Measurements from ENCODE around the gene DYNC1H1.

DYNC1H1 gene

DNA sequence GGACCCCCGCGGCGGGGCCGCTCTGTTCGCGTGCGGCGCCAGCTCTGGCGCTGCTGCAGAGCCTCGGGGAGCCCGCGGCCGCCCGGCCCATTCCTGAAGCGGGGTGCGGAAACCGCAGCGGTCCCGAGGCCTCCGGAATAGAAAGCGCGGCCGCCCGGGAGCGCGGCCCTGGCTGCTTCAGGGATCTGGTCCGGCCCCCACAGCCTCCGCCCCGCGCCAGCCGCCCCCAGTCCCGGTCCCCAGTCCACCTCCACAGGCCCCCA is 122.3 kb downstream of the DYNC1H1 start:
- peaks cover 8% of the 10 kb centered on the region; the same call in 1 of the 2 replicates for H3K4me1 ChIP-seq (ENCODE audit: control insufficient read depth, insufficient read depth, low read length)
- peak overlapping the region; percentile 89 for H3K4me3 ChIP-seq (ENCODE audit: low read depth, low read length)
- H3K9me3 ChIP-seq (ENCODE audit: control insufficient read depth, insufficient read depth, low read depth, low read length), result no peaks in the 10 kb centered on the region
- ChIA-PET CTCF (interaction anchor here (0.6 kb wide), 1 partner anchor 379 kb away, joined by 3 read pairs; no protein-coding TSS in a partner anchor), POLR2A (interaction anchor here (0.9 to 1.4 kb wide), 3 partner anchors 9 to 228 kb away, joined by 3 to 6 read pairs (median 4); no protein-coding TSS in a partner anchor)
- H3K36me3 ChIP-seq (ENCODE audit: control insufficient read depth in 2 of 2, insufficient read depth in 1 of 2, low read length in 2 of 2), result peaks cover 27 to 47% of the 10 kb centered on the region in 2 experiments
- peak overlapping the region; percentile 98 for H3K27ac ChIP-seq (ENCODE audit: extremely low read depth, low read depth, low read length)
- TF ChIP-seq ZNF660 (tag by site-specific recombination; IDR thresholded peaks at IDR 0.05), result no peak
- TF ChIP-seq, protein P1, sequence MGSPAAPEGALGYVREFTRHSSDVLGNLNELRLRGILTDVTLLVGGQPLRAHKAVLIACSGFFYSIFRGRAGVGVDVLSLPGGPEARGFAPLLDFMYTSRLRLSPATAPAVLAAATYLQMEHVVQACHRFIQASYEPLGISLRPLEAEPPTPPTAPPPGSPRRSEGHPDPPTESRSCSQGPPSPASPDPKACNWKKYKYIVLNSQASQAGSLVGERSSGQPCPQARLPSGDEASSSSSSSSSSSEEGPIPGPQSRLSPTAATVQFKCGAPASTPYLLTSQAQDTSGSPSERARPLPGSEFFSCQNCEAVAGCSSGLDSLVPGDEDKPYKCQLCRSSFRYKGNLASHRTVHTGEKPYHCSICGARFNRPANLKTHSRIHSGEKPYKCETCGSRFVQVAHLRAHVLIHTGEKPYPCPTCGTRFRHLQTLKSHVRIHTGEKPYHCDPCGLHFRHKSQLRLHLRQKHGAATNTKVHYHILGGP (tag by site-specific recombination; IDR thresholded peaks at IDR 0.05), result no peak
- no peak for TF ChIP-seq ZBTB8A (tag by site-specific recombination; IDR thresholded peaks at IDR 0.05)
- TF ChIP-seq, protein P2, sequence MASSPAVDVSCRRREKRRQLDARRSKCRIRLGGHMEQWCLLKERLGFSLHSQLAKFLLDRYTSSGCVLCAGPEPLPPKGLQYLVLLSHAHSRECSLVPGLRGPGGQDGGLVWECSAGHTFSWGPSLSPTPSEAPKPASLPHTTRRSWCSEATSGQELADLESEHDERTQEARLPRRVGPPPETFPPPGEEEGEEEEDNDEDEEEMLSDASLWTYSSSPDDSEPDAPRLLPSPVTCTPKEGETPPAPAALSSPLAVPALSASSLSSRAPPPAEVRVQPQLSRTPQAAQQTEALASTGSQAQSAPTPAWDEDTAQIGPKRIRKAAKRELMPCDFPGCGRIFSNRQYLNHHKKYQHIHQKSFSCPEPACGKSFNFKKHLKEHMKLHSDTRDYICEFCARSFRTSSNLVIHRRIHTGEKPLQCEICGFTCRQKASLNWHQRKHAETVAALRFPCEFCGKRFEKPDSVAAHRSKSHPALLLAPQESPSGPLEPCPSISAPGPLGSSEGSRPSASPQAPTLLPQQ (tag by site-specific recombination; IDR thresholded peaks at IDR 0.05), result no peak
- TF ChIP-seq ZNF223 (tag by site-specific recombination; IDR thresholded peaks at IDR 0.05), result no peak
- TF ChIP-seq, protein P3, sequence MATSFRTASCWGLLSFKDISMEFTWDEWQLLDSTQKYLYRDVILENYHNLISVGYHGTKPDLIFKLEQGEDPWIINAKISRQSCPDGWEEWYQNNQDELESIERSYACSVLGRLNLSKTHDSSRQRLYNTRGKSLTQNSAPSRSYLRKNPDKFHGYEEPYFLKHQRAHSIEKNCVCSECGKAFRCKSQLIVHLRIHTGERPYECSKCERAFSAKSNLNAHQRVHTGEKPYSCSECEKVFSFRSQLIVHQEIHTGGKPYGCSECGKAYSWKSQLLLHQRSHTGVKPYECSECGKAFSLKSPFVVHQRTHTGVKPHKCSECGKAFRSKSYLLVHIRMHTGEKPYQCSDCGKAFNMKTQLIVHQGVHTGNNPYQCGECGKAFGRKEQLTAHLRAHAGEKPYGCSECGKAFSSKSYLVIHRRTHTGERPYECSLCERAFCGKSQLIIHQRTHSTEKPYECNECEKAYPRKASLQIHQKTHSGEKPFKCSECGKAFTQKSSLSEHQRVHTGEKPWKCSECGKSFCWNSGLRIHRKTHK (tag by site-specific recombination; IDR thresholded peaks at IDR 0.05), result no peak
- no peak for TF ChIP-seq HOXD13 (CRISPR knock-in tag; IDR thresholded peaks at IDR 0.05; ENCODE audit: borderline replicate concordance)
- TF ChIP-seq, protein P4, sequence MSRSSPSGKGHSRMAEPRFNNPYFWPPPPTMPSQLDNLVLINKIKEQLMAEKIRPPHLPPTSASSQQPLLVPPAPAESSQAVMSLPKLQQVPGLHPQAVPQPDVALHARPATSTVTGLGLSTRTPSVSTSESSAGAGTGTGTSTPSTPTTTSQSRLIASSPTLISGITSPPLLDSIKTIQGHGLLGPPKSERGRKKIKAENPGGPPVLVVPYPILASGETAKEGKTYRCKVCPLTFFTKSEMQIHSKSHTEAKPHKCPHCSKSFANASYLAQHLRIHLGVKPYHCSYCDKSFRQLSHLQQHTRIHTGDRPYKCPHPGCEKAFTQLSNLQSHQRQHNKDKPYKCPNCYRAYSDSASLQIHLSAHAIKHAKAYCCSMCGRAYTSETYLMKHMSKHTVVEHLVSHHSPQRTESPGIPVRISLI (tag by site-specific recombination; IDR thresholded peaks at IDR 0.05), result no peak
- TF ChIP-seq ZNF654 (tag by site-specific recombination; IDR thresholded peaks at IDR 0.05; ENCODE audit: low read depth), result no peak
- TF ChIP-seq YY2 (tag by site-specific recombination; IDR thresholded peaks at IDR 0.05), result peak; percentile 12; the same call in 1 of the 2 replicates
- no peak for TF ChIP-seq ZFP41 (tag by site-specific recombination; IDR thresholded peaks at IDR 0.05; ENCODE audit: borderline replicate concordance)
- TF ChIP-seq ZNF175 (tag by site-specific recombination; IDR thresholded peaks at IDR 0.05), result no peak
- TF ChIP-seq ZNF626 (tag by site-specific recombination; IDR thresholded peaks at IDR 0.05), result no peak
- no peak for TF ChIP-seq ZNF112 (tag by site-specific recombination; IDR thresholded peaks at IDR 0.05)
- TF ChIP-seq, protein P5, sequence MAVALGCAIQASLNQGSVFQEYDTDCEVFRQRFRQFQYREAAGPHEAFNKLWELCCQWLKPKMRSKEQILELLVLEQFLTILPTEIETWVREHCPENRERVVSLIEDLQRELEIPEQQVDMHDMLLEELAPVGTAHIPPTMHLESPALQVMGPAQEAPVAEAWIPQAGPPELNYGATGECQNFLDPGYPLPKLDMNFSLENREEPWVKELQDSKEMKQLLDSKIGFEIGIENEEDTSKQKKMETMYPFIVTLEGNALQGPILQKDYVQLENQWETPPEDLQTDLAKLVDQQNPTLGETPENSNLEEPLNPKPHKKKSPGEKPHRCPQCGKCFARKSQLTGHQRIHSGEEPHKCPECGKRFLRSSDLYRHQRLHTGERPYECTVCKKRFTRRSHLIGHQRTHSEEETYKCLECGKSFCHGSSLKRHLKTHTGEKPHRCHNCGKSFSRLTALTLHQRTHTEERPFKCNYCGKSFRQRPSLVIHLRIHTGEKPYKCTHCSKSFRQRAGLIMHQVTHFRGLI (tag by site-specific recombination; IDR thresholded peaks at IDR 0.05), result no peak
- TF ChIP-seq ZNF266 (tag by site-specific recombination; IDR thresholded peaks at IDR 0.05; ENCODE audit: low read depth), result no peak
- no peak for TF ChIP-seq ZNF548 (tag by site-specific recombination; IDR thresholded peaks at IDR 0.05)
- TF ChIP-seq, protein P6, sequence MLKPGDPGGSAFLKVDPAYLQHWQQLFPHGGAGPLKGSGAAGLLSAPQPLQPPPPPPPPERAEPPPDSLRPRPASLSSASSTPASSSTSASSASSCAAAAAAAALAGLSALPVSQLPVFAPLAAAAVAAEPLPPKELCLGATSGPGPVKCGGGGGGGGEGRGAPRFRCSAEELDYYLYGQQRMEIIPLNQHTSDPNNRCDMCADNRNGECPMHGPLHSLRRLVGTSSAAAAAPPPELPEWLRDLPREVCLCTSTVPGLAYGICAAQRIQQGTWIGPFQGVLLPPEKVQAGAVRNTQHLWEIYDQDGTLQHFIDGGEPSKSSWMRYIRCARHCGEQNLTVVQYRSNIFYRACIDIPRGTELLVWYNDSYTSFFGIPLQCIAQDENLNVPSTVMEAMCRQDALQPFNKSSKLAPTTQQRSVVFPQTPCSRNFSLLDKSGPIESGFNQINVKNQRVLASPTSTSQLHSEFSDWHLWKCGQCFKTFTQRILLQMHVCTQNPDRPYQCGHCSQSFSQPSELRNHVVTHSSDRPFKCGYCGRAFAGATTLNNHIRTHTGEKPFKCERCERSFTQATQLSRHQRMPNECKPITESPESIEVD (tag by site-specific recombination; IDR thresholded peaks at IDR 0.05), result no peak
- no peak for TF ChIP-seq ZNF514 (tag by site-specific recombination; IDR thresholded peaks at IDR 0.05)
- TF ChIP-seq, protein P7, sequence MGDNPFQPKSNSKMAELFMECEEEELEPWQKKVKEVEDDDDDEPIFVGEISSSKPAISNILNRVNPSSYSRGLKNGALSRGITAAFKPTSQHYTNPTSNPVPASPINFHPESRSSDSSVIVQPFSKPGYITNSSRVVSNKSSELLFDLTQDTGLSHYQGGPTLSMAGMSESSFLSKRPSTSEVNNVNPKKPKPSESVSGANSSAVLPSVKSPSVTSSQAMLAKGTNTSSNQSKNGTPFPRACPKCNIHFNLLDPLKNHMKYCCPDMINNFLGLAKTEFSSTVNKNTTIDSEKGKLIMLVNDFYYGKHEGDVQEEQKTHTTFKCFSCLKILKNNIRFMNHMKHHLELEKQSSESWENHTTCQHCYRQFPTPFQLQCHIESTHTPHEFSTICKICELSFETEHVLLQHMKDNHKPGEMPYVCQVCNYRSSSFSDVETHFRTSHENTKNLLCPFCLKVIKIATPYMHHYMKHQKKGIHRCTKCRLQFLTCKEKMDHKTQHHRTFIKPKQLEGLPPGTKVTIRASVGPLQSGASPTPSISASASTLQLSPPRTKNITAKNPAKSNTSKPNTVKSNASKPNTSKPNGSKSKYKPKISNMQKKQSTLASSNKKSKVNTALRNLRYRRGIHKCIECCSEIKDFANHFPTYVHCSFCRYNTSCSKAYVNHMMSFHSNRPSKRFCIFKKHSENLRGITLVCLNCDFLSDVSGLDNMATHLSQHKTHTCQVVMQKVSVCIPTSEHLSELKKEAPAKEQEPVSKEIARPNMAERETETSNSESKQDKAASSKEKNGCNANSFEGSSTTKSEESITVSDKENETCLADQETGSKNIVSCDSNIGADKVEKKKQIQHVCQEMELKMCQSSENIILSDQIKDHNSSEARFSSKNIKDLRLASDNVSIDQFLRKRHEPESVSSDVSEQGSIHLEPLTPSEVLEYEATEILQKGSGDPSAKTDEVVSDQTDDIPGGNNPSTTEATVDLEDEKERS (tag by site-specific recombination; IDR thresholded peaks at IDR 0.05), result no peak
- no peak for TF ChIP-seq ZNF404 (tag by site-specific recombination; IDR thresholded peaks at IDR 0.05)
- no peak for TF ChIP-seq ZNF585B (tag by site-specific recombination; IDR thresholded peaks at IDR 0.05)
- no peak for TF ChIP-seq ZNF140 (tag by site-specific recombination; IDR thresholded peaks at IDR 0.05)
- TF ChIP-seq ZNF311 (tag by site-specific recombination; IDR thresholded peaks at IDR 0.05; ENCODE audit: borderline replicate concordance), result no peak
- TF ChIP-seq, protein P8, sequence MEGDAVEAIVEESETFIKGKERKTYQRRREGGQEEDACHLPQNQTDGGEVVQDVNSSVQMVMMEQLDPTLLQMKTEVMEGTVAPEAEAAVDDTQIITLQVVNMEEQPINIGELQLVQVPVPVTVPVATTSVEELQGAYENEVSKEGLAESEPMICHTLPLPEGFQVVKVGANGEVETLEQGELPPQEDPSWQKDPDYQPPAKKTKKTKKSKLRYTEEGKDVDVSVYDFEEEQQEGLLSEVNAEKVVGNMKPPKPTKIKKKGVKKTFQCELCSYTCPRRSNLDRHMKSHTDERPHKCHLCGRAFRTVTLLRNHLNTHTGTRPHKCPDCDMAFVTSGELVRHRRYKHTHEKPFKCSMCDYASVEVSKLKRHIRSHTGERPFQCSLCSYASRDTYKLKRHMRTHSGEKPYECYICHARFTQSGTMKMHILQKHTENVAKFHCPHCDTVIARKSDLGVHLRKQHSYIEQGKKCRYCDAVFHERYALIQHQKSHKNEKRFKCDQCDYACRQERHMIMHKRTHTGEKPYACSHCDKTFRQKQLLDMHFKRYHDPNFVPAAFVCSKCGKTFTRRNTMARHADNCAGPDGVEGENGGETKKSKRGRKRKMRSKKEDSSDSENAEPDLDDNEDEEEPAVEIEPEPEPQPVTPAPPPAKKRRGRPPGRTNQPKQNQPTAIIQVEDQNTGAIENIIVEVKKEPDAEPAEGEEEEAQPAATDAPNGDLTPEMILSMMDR (tag by site-specific recombination; IDR thresholded peaks at IDR 0.05), result no peak; the same call in 1 of the 2 replicates
